GM19023 (cell line): ENCODE results near the gene MYH10.
"Not testable (repeated sequence)": the region's sequence is repeated elsewhere in the genome, so short reads cannot be mapped to it uniquely, and the experiment has no call there.

Experiments used
- ATAC-seq: cut with Tn5 transposase; IDR thresholded peaks from one replicate; pipeline ENCODE4 v1.9.1; 2021; ENCODE audit warnings: mild to moderate bottlenecking, moderate library complexity; ENCODE audit not compliant: unreplicated experiment

The MYH10 gene

DNA sequence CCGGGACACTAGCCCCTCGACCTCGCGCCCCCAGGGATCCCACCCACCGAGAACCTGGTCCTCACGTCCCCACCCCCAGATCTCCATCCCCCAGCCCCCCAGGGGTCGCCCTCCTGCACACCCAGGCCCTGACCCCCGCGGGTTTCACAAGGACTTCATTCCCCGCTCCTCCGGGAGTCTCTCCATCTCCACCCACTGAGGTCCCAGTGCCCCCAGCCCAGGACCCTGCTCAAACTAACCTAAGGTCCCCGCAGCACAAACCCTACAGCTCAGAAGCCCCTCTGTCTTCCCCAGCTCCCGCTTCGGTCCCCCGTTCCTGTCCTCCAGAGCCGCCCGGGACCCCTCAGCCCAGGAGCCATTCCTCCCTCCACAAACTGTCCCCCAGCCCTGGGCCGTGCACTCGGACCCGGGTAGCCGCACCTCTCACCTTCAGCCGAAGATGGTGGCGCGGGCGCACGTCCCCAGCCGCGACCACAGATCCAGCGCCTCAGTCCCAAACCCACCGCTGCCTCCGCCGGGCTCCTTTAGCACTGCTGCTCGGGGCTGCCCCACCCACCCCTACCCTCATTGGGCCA, at the start of gene MYH10:
TSS of gene MYH10 (minus strand) at position 499 of the 575 bp plus-strand sequence. CDS start 7,479 bp downstream, outside the sequence.
- no peak for ATAC-seq

DNA sequence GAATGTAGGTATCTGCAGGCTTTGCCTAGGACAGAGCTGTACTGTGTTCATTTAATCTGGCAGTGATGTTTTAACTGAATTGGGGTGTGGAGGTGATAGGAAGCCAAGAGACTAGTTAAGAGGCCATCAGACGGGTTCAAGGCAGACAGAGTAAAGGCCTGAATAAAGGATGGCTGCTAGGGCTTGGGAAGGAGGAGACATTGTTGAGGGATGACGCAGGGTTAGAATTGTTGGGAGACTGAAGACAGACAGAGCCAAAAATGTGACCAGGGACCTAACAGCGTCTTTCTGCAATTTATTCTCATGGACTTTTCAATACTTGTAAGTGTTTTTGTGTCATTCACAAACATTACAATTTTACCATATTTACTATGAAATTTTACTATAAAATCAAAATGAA, 48.6 kb upstream of the MYH10 start:
- ATAC-seq = no peak

DNA sequence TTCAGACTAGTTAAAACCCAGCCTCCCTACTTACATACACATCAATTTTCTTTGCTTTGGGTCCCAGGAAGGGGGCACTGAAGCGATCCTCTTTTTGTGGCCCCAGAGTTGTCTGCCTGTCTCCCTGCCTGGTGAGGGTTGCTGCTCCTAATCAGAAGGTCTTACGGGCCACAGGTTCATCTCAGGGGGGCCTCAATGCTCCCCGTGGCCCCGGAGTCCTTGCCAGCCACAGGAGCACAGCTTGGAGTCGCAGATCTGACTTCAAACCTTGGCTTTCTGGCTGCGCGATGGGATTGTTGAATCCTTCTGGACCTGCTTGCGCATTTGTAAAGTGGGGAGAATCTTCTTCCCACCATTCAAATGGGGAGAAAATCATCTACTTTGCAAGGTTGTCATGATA, 44.8 kb upstream of the MYH10 start:
- no peak for ATAC-seq

DNA sequence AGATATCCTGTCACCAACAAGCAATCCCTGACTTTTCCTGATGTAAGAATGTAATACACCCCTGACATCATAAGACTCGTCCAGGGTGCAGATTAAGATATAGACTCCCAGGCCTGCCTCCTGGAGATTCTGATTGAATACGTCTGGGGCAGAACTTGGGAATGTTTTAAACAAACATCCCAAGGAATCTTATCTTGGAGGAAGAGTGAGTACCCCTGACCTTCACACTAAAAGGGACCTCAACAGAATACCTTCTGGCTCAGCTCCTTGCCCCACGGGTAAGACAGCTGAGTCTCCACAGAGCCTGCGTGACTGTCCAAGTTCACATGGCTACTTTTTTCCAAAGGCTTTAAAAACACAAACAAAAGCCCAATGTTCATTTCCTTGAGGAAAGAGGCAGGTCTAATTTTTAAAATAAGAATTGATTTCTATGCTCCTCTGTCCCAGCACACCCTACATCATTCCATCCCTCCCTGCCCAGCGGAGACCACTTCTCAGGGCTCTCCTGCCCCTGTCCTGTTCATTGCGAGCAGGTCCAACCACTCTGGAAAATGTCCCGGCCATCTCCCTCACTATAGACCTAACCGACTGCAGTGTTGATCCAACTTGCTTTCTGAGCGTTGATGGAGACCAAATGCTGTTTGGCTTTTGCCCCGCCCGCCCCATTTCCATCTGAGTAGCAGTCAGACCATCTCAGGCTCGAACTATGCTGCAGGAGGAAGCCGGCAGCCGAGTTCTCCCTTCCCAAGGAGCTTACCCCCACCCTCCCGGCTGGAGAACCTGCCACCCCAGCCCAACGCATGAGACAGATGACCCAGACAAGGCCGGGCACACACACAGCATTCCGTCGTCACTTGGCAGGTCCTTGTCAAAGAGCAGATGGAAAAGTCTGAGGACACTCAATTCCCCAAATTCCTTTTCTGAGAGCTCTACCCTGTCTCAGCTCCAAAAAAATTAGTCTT, 44.1 kb upstream of the MYH10 start:
- no peak for ATAC-seq

GRCh38 chr17:8673612-8674011, 43.1 kb upstream of the MYH10 start:
- ATAC-seq = no peak

- no peak for ATAC-seq
These were observed 41.8 kb upstream of the MYH10 start for GRCh38 chr17:8672326-8672725.

GRCh38 chr17:8670421-8670820, 39.9 kb upstream of the MYH10 start:
- ATAC-seq = no peak

GRCh38 chr17:8668176-8668740, 37.7 kb upstream of the MYH10 start:
- ATAC-seq = no peak

DNA sequence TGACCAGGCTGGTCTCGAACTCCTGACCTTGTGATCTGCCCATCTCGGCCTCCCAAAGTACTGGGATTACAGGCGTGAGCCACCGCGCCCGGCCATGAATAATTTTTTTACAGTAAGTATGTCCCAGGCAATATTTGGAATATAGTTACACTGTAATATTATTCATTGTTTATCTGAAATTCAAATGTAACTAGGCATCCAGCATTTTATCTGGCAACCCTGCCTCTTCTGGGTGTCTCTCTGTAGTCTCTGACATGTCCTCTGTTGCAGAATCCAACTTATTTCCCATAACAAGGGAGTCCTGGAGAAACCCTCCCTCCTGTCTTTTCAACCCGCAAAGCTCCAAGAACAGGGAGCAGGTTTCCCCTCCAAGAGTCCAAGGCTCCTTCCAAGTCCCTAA, 36.9 kb upstream of the MYH10 start:
- no peak for ATAC-seq

DNA sequence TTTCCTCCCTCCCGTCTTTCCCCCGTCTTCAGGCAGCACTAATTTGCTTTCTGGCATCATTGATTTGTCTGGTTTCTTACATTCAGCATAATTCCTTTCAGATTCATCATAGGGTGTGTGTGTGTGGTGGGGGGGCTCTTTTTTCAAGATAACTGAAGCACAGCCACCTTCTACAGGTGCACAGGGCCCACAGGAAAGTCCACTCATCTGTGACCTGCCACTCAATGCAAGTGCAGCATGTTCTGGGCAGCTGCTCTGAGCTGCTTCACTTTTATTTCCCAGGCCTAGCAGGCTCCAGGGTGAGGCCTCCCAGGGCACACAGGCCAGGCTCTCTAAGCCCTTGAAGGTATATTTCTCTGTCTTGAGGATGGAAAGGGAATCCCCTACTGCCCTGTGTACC, 35.2 kb upstream of the MYH10 start:
- no peak for ATAC-seq

GRCh38 chr17:8664456-8665126, 34.1 kb upstream of the MYH10 start:
- no peak for ATAC-seq

- ATAC-seq = no peak
These were observed 32.4 kb upstream of the MYH10 start for GRCh38 chr17:8662973-8663372.

DNA sequence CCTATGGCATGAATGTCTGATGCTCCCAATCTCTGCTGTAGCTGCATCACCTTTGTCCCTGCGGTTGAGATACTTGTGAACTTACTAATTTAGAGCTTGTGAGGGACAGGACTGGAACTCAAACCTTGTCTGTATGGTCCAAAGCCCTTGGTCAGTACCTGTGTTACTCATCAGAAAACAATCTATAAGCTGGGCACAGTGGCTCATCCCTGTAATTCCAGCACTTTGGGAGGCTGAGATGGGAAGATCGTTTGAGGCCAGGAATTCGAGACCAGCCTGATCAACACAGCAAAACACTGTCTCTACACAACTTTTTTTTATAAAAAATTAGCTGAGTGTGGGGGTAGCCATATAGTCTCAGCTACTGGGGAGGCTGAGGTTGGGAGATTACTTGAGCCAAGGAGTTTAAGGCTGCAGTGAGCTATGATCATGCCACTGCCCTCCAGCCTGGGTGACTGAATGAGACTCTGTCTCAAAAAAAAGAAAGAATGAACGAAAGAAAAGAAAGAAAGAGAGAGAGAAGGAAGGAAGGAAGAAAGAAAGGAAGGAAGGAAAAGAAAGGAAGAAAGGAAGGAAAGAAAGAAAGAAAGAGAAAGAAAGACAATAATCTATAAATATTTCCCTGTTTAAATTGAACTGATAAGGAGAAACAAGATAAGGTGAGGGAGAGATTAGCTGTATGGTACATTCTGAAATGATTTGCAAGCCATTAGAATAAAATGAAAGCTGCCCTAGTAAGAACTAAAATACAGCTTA, 31.7 kb upstream of the MYH10 start:
- no peak for ATAC-seq

DNA sequence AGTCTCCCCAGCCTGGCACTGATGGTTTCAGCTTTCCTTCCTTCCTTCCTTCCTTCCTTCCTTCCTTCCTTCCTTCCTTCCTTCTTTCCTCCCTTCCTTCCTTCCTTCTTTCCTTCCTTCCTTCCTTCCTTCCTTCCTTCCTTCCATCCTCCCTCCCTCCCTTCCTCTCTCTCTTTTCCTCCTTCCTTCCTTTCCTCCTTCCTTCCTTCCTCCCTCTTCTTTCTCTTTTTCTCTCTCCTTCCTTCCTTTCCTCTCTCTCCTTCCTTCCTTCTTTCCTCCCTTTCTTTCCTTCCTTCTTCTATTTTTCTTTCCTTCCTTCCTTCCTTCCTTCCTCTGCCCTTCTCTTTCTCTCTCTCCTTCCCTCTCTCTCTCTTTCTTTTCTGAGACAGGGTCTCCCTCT, 30.2 kb upstream of the MYH10 start:
- ATAC-seq = not testable (repeated sequence)

- ATAC-seq = no peak
These were observed 29.4 kb upstream of the MYH10 start for GRCh38 chr17:8659758-8660410.

DNA sequence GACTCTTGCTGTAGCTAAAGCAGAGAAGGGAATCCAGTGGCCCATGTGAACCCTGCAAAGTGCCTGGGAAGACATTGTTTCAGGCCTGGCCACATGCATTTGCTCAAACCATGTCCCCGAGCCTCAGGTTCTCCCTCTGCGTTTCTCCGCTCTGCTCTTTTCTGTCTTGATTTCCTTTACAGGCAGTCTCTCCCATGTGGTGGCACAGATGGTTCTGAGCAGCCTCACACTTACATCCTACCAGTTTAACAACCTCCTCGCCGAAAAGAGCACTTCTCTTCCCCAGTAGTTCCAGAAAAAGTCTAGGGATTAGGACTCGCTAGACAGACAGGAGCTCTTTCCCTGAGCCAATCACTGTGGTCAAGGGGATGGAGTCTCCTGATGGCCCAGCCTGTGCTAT, 28.3 kb upstream of the MYH10 start:
- no peak for ATAC-seq

- ATAC-seq = no peak
These were observed 26.2 kb upstream of the MYH10 start for GRCh38 chr17:8656693-8657092.

DNA sequence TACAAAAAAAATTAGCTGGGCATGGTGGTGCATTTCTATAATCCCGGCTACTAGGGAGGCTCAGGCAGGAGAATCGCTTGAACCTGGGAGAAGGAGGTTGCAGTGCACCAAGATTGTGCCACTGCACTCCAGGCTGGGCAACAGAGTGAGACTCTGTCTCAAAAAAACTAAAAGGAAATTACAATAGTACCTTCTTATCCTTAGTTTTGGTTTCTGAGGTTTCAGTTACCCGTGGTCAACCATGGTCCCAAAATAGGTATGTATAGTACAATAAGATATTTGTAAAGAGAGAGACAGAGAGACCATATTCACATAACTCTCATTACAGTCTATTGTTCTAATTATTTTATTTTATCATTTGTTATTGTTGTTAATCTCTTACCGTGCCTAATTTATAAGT, 24.3 kb upstream of the MYH10 start:
- no peak for ATAC-seq

DNA sequence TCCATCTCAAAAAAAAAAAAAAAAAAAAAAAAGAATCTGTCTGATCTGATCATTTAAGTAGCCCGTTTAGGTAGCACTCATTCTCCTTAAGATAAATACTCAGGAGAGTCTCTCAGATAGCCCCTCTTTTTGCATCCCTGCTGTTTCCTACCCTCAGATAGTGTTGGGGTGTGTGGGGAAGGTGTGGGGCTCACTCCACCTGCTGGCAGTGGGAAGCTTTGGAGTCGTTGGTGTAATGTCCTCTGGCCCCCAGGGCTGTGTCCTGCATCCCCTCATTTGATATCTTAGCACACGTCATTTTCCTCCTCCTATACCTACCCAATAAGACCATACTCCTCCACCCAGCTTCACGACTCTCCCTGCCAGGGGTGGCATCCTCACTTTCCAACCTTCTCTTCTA, 20.5 kb upstream of the MYH10 start:
- no peak for ATAC-seq

GRCh38 chr17:8650119-8650499, 19.6 kb upstream of the MYH10 start:
- ATAC-seq = no peak
